Testis (tissue), 2 donors: ENCODE measurements around the gene CARM1.

ENCODE experiments used
- CTCF ChIP-seq, 3 experiments: fragments of 450-650 bp in 2 of 3; fragments of 200-600 bp in 1 of 3; sonication (generic) in 1 of 3; IDR thresholded peaks; one replicate each; pipeline ENCODE4 v1.5.1; 2016 to 2019; ENCODE audit warnings: antibody characterized with exemption in 3 of 3, mild to moderate bottlenecking in 2 of 3, moderate library complexity in 1 of 3
- POLR2A ChIP-seq: fragments of 450-650 bp; IDR thresholded peaks from one replicate; pipeline ENCODE4 v1.6.1; 2017; ENCODE audit warnings: antibody characterized with exemption, mild to moderate bottlenecking, moderate library complexity

- TF ChIP-seq POLR2A (peak; percentile 16), CTCF (IDR thresholded peaks at IDR 0.05) (no peak)
These were observed 57.4 kb downstream of the CARM1 start, which contains the start of the genes TIMM29 and YIPF2 for GRCh38 chr19:10928563-10929401.
